HEK293 (cell line): ENCODE measurements around the gene PIGQ.

Experiments
- CTCF ChIA-PET: fragments of 350-600 bp; formaldehyde crosslinking; extraction: SDS; loops from one replicate; lab custom pipeline; 2021; ENCODE audit warnings: antibody characterized with exemption; lab: Yijun Ruan, JAX
- POLR2A ChIA-PET: fragments of 300-600 bp; formaldehyde crosslinking; extraction: SDS; loops from one replicate; lab custom pipeline; 2020; ENCODE audit warnings: antibody characterized with exemption, inconsistent platforms; lab: Yijun Ruan, JAX
- H3K27ac ChIP-seq: fragments of 200-500 bp; sonication (Bioruptor generic); 2 replicates; pipeline ENCODE4 v1.5.1; 2014; ENCODE audit warnings: low read depth, low read length, control low read depth, inconsistent platforms; ENCODE audit errors: extremely low read depth
- H3K36me3 ChIP-seq, 2 experiments: fragments of 200-500 bp in 1 of 2; sonication (Bioruptor generic) in 1 of 2; 1 replicate in 1 of 2; 2 replicates in 1 of 2; pipeline ENCODE4 v1.5.1; 2014 to 2017; ENCODE audit warnings: inconsistent platforms in 2 of 2, low read length in 2 of 2; ENCODE audit not compliant: control insufficient read depth in 2 of 2, insufficient read depth in 1 of 2
- H3K4me1 ChIP-seq: fragments of 200-500 bp; sonication (Bioruptor generic); 2 replicates; pipeline ENCODE4 v1.5.1; 2014; ENCODE audit warnings: mild to moderate bottlenecking, low read length, inconsistent platforms; ENCODE audit not compliant: control insufficient read depth, insufficient read depth
- H3K4me3 ChIP-seq: 2 replicates; pipeline ENCODE4 v1.5.1; 2011; ENCODE audit warnings: low read depth, mild to moderate bottlenecking, control low read depth, low read length, moderate library complexity
- H3K9me3 ChIP-seq: fragments of 200-500 bp; sonication (Bioruptor generic); 2 replicates; pipeline ENCODE4 v1.5.1; 2014; ENCODE audit warnings: low read depth, low read length, inconsistent platforms; ENCODE audit not compliant: control insufficient read depth, insufficient read depth
- SCRT1 ChIP-seq: fragments of 450-650 bp; formaldehyde crosslinking; IDR thresholded peaks from 2 replicates; pipeline ENCODE4 v1.5.1; 2016; ENCODE audit warnings: missing biosample characterization, missing genetic modification characterization, borderline replicate concordance
- SCRT2 ChIP-seq: fragments of 450-650 bp; formaldehyde crosslinking; IDR thresholded peaks from 2 replicates; pipeline ENCODE4 v1.5.1; 2016; ENCODE audit warnings: missing biosample characterization, missing genetic modification characterization
- SP2 ChIP-seq: fragments of 450-650 bp; formaldehyde crosslinking; IDR thresholded peaks from 2 replicates; pipeline ENCODE4 v1.5.1; 2016; ENCODE audit warnings: missing biosample characterization, missing genetic modification characterization
- SP7 ChIP-seq: fragments of 450-650 bp; formaldehyde crosslinking; IDR thresholded peaks from 2 replicates; pipeline ENCODE4 v1.5.1; 2016; ENCODE audit warnings: missing biosample characterization, missing genetic modification characterization
- ZBTB26 ChIP-seq: fragments of 450-650 bp; formaldehyde crosslinking; optimal IDR thresholded peaks from 2 replicates; pipeline ENCODE3; 2016; ENCODE audit warnings: missing biosample characterization, mild to moderate bottlenecking, missing genetic modification characterization
- ZBTB48 ChIP-seq: fragments of 450-650 bp; formaldehyde crosslinking; IDR thresholded peaks from 2 replicates; pipeline ENCODE4 v1.5.1; 2016; ENCODE audit warnings: missing biosample characterization, missing genetic modification characterization
- ZBTB8A ChIP-seq: fragments of 450-650 bp; formaldehyde crosslinking; IDR thresholded peaks from 2 replicates; pipeline ENCODE4 v1.5.1; 2016; ENCODE audit warnings: missing biosample characterization, missing genetic modification characterization
- ZFP41 ChIP-seq: fragments of 450-650 bp; formaldehyde crosslinking; IDR thresholded peaks from 2 replicates; pipeline ENCODE4 v1.5.1; 2016; ENCODE audit warnings: missing biosample characterization, missing genetic modification characterization, borderline replicate concordance
- ZIC2 ChIP-seq: fragments of 450-650 bp; formaldehyde crosslinking; IDR thresholded peaks from 2 replicates; pipeline ENCODE4 v1.5.1; 2016; ENCODE audit warnings: missing biosample characterization, missing genetic modification characterization
- ZNF155 ChIP-seq: fragments of 450-650 bp; formaldehyde crosslinking; IDR thresholded peaks from 2 replicates; pipeline ENCODE4 v1.5.1; 2016; ENCODE audit warnings: missing biosample characterization, missing genetic modification characterization
- ZNF175 ChIP-seq: fragments of 450-650 bp; formaldehyde crosslinking; IDR thresholded peaks from 2 replicates; pipeline ENCODE4 v1.5.1; 2016; ENCODE audit warnings: missing biosample characterization, missing genetic modification characterization
- ZNF202 ChIP-seq: fragments of 450-650 bp; formaldehyde crosslinking; IDR thresholded peaks from 2 replicates; pipeline ENCODE4 v1.5.1; 2016; ENCODE audit warnings: missing biosample characterization, missing genetic modification characterization, borderline replicate concordance
- ZNF366 ChIP-seq: fragments of 450-650 bp; formaldehyde crosslinking; conservative IDR thresholded peaks from 2 replicates; pipeline ENCODE4 v1.5.1; 2016; ENCODE audit warnings: missing biosample characterization, missing genetic modification characterization
- ZNF391 ChIP-seq: fragments of 450-650 bp; formaldehyde crosslinking; IDR thresholded peaks from 2 replicates; pipeline ENCODE4 v1.5.1; 2016; ENCODE audit warnings: low read depth, missing biosample characterization, missing genetic modification characterization, borderline replicate concordance
- ZNF48 ChIP-seq: fragments of 450-650 bp; formaldehyde crosslinking; IDR thresholded peaks from 2 replicates; pipeline ENCODE4 v1.5.1; 2016; ENCODE audit warnings: missing biosample characterization, missing genetic modification characterization
- ZNF561 ChIP-seq: fragments of 450-650 bp; IDR thresholded peaks from 2 replicates; pipeline ENCODE4 v1.5.1; 2018; ENCODE audit warnings: missing biosample characterization, missing genetic modification characterization, borderline replicate concordance
- ZNF664 ChIP-seq: fragments of 450-650 bp; formaldehyde crosslinking; IDR thresholded peaks from 2 replicates; pipeline ENCODE4 v1.5.1; 2016; ENCODE audit warnings: missing biosample characterization, missing genetic modification characterization
- TF ChIP-seq, protein P1 (sequence below): fragments of 450-650 bp; formaldehyde crosslinking; IDR thresholded peaks from 2 replicates; pipeline ENCODE4 v1.5.1; 2016; ENCODE audit warnings: missing biosample characterization, missing genetic modification characterization
- TF ChIP-seq, protein P2 (sequence below): fragments of 450-650 bp; formaldehyde crosslinking; IDR thresholded peaks from 2 replicates; pipeline ENCODE4 v1.5.1; 2016; ENCODE audit warnings: missing biosample characterization, missing genetic modification characterization
- TF ChIP-seq, protein P3 (sequence below): sonication (generic); formaldehyde crosslinking; IDR thresholded peaks from 2 replicates; pipeline ENCODE4 v1.8.1; 2022; ENCODE audit warnings: mild to moderate bottlenecking, moderate library complexity, missing genetic modification reagents
- TF ChIP-seq, protein P4 (sequence below): fragments of 450-650 bp; formaldehyde crosslinking; IDR thresholded peaks from 2 replicates; pipeline ENCODE4 v1.5.1; 2016; ENCODE audit warnings: missing biosample characterization, missing genetic modification characterization

The PIGQ gene

GRCh38 chr16:528111-529011 lies 41.4 kb upstream of the PIGQ start (continued):
- TF ChIP-seq SP2 (0 out of 2 replicates have a peak, but pooled peaks have one; percentile 11), ZNF175 (tag by site-specific recombination) (no peak), ZNF202 (tag by site-specific recombination) (no peak), ZNF48 (no peak), ZFP41 (tag by site-specific recombination) (no peak), ZBTB48 (tag by site-specific recombination) (peak; percentile 77), SP7 (tag by site-specific recombination) (0 out of 2 replicates have a peak, but pooled peaks have one; percentile 14), ZBTB8A (peak; percentile 82), ZNF155 (no peak), ZBTB26 (tag by site-specific recombination) (peak; percentile 59), ZNF664 (tag by site-specific recombination) (no peak), ZNF391 (tag by site-specific recombination) (peak; percentile 29; the same call in 1 of the 2 replicates), ZNF366 (no peak)
- TF ChIP-seq, protein P1, sequence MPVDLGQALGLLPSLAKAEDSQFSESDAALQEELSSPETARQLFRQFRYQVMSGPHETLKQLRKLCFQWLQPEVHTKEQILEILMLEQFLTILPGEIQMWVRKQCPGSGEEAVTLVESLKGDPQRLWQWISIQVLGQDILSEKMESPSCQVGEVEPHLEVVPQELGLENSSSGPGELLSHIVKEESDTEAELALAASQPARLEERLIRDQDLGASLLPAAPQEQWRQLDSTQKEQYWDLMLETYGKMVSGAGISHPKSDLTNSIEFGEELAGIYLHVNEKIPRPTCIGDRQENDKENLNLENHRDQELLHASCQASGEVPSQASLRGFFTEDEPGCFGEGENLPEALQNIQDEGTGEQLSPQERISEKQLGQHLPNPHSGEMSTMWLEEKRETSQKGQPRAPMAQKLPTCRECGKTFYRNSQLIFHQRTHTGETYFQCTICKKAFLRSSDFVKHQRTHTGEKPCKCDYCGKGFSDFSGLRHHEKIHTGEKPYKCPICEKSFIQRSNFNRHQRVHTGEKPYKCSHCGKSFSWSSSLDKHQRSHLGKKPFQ (tag by site-specific recombination) = no peak
- TF ChIP-seq, protein P2, sequence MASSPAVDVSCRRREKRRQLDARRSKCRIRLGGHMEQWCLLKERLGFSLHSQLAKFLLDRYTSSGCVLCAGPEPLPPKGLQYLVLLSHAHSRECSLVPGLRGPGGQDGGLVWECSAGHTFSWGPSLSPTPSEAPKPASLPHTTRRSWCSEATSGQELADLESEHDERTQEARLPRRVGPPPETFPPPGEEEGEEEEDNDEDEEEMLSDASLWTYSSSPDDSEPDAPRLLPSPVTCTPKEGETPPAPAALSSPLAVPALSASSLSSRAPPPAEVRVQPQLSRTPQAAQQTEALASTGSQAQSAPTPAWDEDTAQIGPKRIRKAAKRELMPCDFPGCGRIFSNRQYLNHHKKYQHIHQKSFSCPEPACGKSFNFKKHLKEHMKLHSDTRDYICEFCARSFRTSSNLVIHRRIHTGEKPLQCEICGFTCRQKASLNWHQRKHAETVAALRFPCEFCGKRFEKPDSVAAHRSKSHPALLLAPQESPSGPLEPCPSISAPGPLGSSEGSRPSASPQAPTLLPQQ (tag by site-specific recombination) = peak; percentile 74

- POLR2A ChIA-PET = interaction anchor here (0.6 kb wide), 1 partner anchor 24 kb away, joined by 7 read pairs; no protein-coding TSS in a partner anchor
- peak overlapping the region; percentile 97 for H3K27ac ChIP-seq
- peak; percentile 87 for TF ChIP-seq SCRT2 (tag by site-specific recombination)
- TF ChIP-seq ZBTB26 (tag by site-specific recombination) = no peak
- TF ChIP-seq ZIC2 (tag by site-specific recombination) = peak; percentile 70
- TF ChIP-seq ZNF561 (tag by site-specific recombination) = no peak
- TF ChIP-seq, protein P3, sequence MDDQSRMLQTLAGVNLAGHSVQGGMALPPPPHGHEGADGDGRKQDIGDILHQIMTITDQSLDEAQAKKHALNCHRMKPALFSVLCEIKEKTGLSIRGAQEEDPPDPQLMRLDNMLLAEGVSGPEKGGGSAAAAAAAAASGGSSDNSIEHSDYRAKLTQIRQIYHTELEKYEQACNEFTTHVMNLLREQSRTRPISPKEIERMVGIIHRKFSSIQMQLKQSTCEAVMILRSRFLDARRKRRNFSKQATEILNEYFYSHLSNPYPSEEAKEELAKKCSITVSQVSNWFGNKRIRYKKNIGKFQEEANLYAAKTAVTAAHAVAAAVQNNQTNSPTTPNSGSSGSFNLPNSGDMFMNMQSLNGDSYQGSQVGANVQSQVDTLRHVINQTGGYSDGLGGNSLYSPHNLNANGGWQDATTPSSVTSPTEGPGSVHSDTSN = no peak
- TF ChIP-seq SCRT1 (tag by site-specific recombination) = peak; percentile 92
- TF ChIP-seq, protein P1 (tag by site-specific recombination) = peak; percentile 73
- TF ChIP-seq, protein P4, sequence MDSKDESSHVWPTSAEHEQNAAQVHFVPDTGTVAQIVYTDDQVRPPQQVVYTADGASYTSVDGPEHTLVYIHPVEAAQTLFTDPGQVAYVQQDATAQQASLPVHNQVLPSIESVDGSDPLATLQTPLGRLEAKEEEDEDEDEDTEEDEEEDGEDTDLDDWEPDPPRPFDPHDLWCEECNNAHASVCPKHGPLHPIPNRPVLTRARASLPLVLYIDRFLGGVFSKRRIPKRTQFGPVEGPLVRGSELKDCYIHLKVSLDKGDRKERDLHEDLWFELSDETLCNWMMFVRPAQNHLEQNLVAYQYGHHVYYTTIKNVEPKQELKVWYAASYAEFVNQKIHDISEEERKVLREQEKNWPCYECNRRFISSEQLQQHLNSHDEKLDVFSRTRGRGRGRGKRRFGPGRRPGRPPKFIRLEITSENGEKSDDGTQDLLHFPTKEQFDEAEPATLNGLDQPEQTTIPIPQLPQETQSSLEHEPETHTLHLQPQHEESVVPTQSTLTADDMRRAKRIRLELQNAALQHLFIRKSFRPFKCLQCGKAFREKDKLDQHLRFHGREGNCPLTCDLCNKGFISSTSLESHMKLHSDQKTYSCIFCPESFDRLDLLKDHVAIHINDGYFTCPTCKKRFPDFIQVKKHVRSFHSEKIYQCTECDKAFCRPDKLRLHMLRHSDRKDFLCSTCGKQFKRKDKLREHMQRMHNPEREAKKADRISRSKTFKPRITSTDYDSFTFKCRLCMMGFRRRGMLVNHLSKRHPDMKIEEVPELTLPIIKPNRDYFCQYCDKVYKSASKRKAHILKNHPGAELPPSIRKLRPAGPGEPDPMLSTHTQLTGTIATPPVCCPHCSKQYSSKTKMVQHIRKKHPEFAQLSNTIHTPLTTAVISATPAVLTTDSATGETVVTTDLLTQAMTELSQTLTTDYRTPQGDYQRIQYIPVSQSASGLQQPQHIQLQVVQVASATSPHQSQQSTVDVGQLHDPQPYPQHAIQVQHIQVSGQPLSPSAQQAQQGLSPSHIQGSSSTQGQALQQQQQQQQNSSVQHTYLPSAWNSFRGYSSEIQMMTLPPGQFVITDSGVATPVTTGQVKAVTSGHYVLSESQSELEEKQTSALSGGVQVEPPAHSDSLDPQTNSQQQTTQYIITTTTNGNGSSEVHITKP (tag by site-specific recombination) = 0 out of 2 replicates have a peak, but pooled peaks have one; percentile 14
These were observed 40.7 kb upstream of the PIGQ start for GRCh38 chr16:529012-529575.

More at GRCh38 chr16:529012-529575, 40.7 kb upstream of the PIGQ start:
- H3K4me3 ChIP-seq = peak overlapping the region; percentile 72
- CTCF ChIA-PET = no interaction called here
- H3K36me3 ChIP-seq = peaks cover 0 to 23% of the 10 kb centered on the region in 2 experiments; a peak in 2 of 3 replicates
- H3K4me1 ChIP-seq = peaks cover 8% of the 10 kb centered on the region
- H3K9me3 ChIP-seq = no peaks in the 10 kb centered on the region
